H1 (cell line): Measurements from ENCODE around the gene GALNT18. TPM values are rescaled to one million over a fixed set of nuclear protein-coding genes. Genes with fewer than 3 reads are reported as not detected.

Experiments
- CTCF ChIA-PET: fragments of 300-600 bp; sonication (Branson Sonifier 250); formaldehyde crosslinking; loops from one replicate; lab custom pipeline; 2021; ENCODE audit not compliant: partially characterized antibody; lab: Charles Lee
- POLR2A ChIA-PET: fragments of 300-600 bp; sonication (Branson Sonifier 250); formaldehyde crosslinking; loops from one replicate; lab custom pipeline; 2021; ENCODE audit warnings: inconsistent platforms; ENCODE audit not compliant: partially characterized antibody; lab: Charles Lee
- DNase-seq, 2 experiments: peaks; one replicate each; pipeline versions ENCODE4 v3.0.0 to v3.0.0-alpha.2; 2010 to 2022; ENCODE audit warnings: low spot score in 2 of 2, low read depth in 1 of 2, mixed read lengths in 1 of 2
- FAIRE-seq: peaks from 2 replicates; lab custom pipeline; 2011; peaks lifted over from hg19 to GRCh38; lab: Jason Lieb, UNC
- H2AFZ ChIP-seq: 2 replicates; pipeline ENCODE4 v1.8.1; 2012; ENCODE audit warnings: low read length, inconsistent platforms
- H2AK5ac ChIP-seq: 2 replicates; pipeline ENCODE4 v1.6.1; 2013; ENCODE audit warnings: low read depth, low read length
- H2BK120ac ChIP-seq: replicated peaks from 2 replicates; pipeline ENCODE3; 2013; ENCODE audit warnings: low read depth, low read length, inconsistent platforms
- H2BK12ac ChIP-seq: 2 replicates; pipeline ENCODE4 v1.6.1; 2013; ENCODE audit warnings: low read depth, low read length
- H2BK15ac ChIP-seq: 2 replicates; pipeline ENCODE4 v1.6.1; 2013; ENCODE audit warnings: low read length
- H2BK20ac ChIP-seq: 2 replicates; pipeline ENCODE4 v1.6.1; 2013; ENCODE audit warnings: low read length
- H2BK5ac ChIP-seq: 2 replicates; pipeline ENCODE4 v1.6.1; 2013; ENCODE audit warnings: low read depth, low read length
- H3K14ac ChIP-seq: 2 replicates; pipeline ENCODE4 v1.6.1; 2013; ENCODE audit warnings: inconsistent platforms; ENCODE audit not compliant: insufficient read length
- H3K18ac ChIP-seq: 2 replicates; pipeline ENCODE4 v1.6.1; 2013; ENCODE audit warnings: low read length; ENCODE audit errors: extremely low read depth
- H3K23ac ChIP-seq: 2 replicates; pipeline ENCODE4 v1.6.1; 2013; ENCODE audit warnings: inconsistent platforms; ENCODE audit not compliant: insufficient read length
- H3K23me2 ChIP-seq: 2 replicates; pipeline ENCODE4 v1.6.1; 2013; ENCODE audit warnings: low read depth, low read length
- H3K27ac ChIP-seq: 2 replicates; pipeline ENCODE4 v1.6.1; 2011; ENCODE audit warnings: low read depth, low read length, inconsistent platforms
- H3K27me3 ChIP-seq, 4 experiments: replicated peaks in 1 of 4; 1 replicate in 1 of 4; 2 replicates in 3 of 4; pipeline versions ENCODE4 v1.6.1 to v1.8.1; 2011 to 2013; ENCODE audit warnings: low read length in 3 of 4, mild to moderate bottlenecking in 3 of 4, inconsistent platforms in 2 of 4, mixed read lengths in 2 of 4, moderate library complexity in 1 of 4; ENCODE audit not compliant: control insufficient read depth in 3 of 4, insufficient read depth in 3 of 4; ENCODE audit errors: extremely low read depth in 1 of 4
- H3K36me3 ChIP-seq, 4 experiments: 2 replicates each; pipeline versions ENCODE4 v1.6.1 to v1.8.1; 2011 to 2013; ENCODE audit warnings: mild to moderate bottlenecking in 4 of 4, low read length in 3 of 4, moderate library complexity in 2 of 4, control low read depth in 1 of 4, inconsistent platforms in 1 of 4; ENCODE audit not compliant: insufficient read depth in 4 of 4, control insufficient read depth in 2 of 4
- H3K4ac ChIP-seq: replicated peaks from 2 replicates; pipeline ENCODE3; 2013; ENCODE audit warnings: low read length, low read depth, mixed read lengths, inconsistent platforms; ENCODE audit not compliant: insufficient read length
- H3K4me1 ChIP-seq, 4 experiments: replicated peaks in 1 of 4; 1 replicate in 1 of 4; 2 replicates in 3 of 4; pipeline versions ENCODE4 v1.6.1 to v1.8.1; 2011 to 2013; ENCODE audit warnings: low read length in 3 of 4, inconsistent platforms in 2 of 4, mixed read lengths in 1 of 4; ENCODE audit not compliant: insufficient read depth in 4 of 4, control insufficient read depth in 3 of 4
- H3K4me2 ChIP-seq, 2 experiments: 2 replicates each; pipeline versions ENCODE4 v1.6.1 to v1.8.1; 2011 to 2013; ENCODE audit warnings: low read depth in 2 of 2, low read length in 2 of 2, control low read depth in 1 of 2, inconsistent platforms in 1 of 2, mild to moderate bottlenecking in 1 of 2; ENCODE audit not compliant: insufficient read depth in 1 of 2
- H3K4me3 ChIP-seq, 4 experiments: fragments of 200-600, 300-600 bp in 1 of 4; sonication (generic), shearing (Covaris generic), sonication (Bioruptor Twin) in 1 of 4; 2 replicates each; pipeline versions ENCODE4 v1.5.1 to v1.8.1; 2011 to 2016; ENCODE audit warnings: low read length in 4 of 4, low read depth in 3 of 4, control low read depth in 2 of 4, inconsistent platforms in 2 of 4, mild to moderate bottlenecking in 2 of 4, mixed read lengths in 1 of 4, moderate library complexity in 1 of 4; ENCODE audit not compliant: insufficient read depth in 2 of 4; ENCODE audit errors: extremely low read depth in 1 of 4
- H3K56ac ChIP-seq: replicated peaks from 2 replicates; pipeline ENCODE3; 2013; ENCODE audit warnings: low read depth, mild to moderate bottlenecking, mixed read lengths, low read length, inconsistent platforms; ENCODE audit not compliant: insufficient read length
- H3K79me1 ChIP-seq: 2 replicates; pipeline ENCODE4 v1.6.1; 2013; ENCODE audit warnings: low read depth, low read length, control low read depth
- H3K79me2 ChIP-seq, 2 experiments: 2 replicates each; pipeline versions ENCODE4 v1.6.1 to v1.8.1; 2012 to 2013; ENCODE audit warnings: low read length in 2 of 2, mild to moderate bottlenecking in 2 of 2, inconsistent platforms in 1 of 2; ENCODE audit not compliant: insufficient read depth in 2 of 2, control insufficient read depth in 1 of 2
- H3K9ac ChIP-seq, 4 experiments: replicated peaks in 1 of 4; 1 replicate in 1 of 4; 2 replicates in 3 of 4; pipeline versions ENCODE4 v1.6.1 to v1.8.1; 2011 to 2013; ENCODE audit warnings: low read depth in 3 of 4, low read length in 3 of 4, control low read depth in 2 of 4, mild to moderate bottlenecking in 2 of 4, moderate library complexity in 2 of 4, inconsistent platforms in 1 of 4; ENCODE audit errors: extremely low read depth in 1 of 4
- H3K9me3 ChIP-seq, 2 experiments: 2 replicates each; pipeline versions ENCODE4 v1.6.1 to v1.8.1; 2012 to 2013; ENCODE audit warnings: mild to moderate bottlenecking in 2 of 2, moderate library complexity in 2 of 2, control low read depth in 1 of 2, inconsistent platforms in 1 of 2, low read depth in 1 of 2, low read length in 1 of 2, mixed read lengths in 1 of 2; ENCODE audit not compliant: insufficient read depth in 2 of 2
- H4K20me1 ChIP-seq, 2 experiments: replicated peaks in 1 of 2; 2 replicates each; pipeline versions ENCODE3 to v1.8.1; 2011 to 2013; ENCODE audit warnings: inconsistent platforms in 2 of 2, low read length in 2 of 2, mild to moderate bottlenecking in 1 of 2; ENCODE audit not compliant: insufficient read depth in 2 of 2, control insufficient read depth in 1 of 2
- H4K5ac ChIP-seq: 2 replicates; pipeline ENCODE4 v1.6.1; 2013; ENCODE audit warnings: low read length, low read depth, mixed read lengths, inconsistent platforms; ENCODE audit not compliant: insufficient read length
- H4K8ac ChIP-seq: 2 replicates; pipeline ENCODE4 v1.8.0; 2013; ENCODE audit warnings: mild to moderate bottlenecking, moderate library complexity, low read length, inconsistent platforms; ENCODE audit not compliant: insufficient read depth; ENCODE audit errors: extremely low read depth
- H4K91ac ChIP-seq: replicated peaks from 2 replicates; pipeline ENCODE3; 2013; ENCODE audit warnings: low read length, mixed read lengths, inconsistent platforms; ENCODE audit not compliant: insufficient read length
- HDAC6 ChIP-seq: IDR thresholded peaks from one replicate; pipeline ENCODE4 v1.7.1; 2012; ENCODE audit warnings: low read depth, mild to moderate bottlenecking, inconsistent platforms, low read length, moderate library complexity
- JUND ChIP-seq: IDR thresholded peaks from 2 replicates; pipeline ENCODE4 v1.6.1; 2011; ENCODE audit warnings: mild to moderate bottlenecking, improper control_type of control experiment, low read length
- NRF1 ChIP-seq: IDR thresholded peaks from 2 replicates; pipeline ENCODE4 v1.6.1; 2011; ENCODE audit warnings: mild to moderate bottlenecking, low read depth, low read length, improper control_type of control experiment
- POU5F1 ChIP-seq: IDR thresholded peaks from 2 replicates; pipeline ENCODE4 v1.6.1; 2011; ENCODE audit warnings: low read depth, mild to moderate bottlenecking, low read length, moderate library complexity
- RXRA ChIP-seq: IDR thresholded peaks from 2 replicates; pipeline ENCODE4 v1.6.1; 2011; ENCODE audit warnings: low read depth, mild to moderate bottlenecking, low read length, moderate library complexity; ENCODE audit not compliant: insufficient read depth
- TBP ChIP-seq: IDR thresholded peaks from 2 replicates; pipeline ENCODE4 v1.6.1; 2011; ENCODE audit warnings: low read depth, low read length, improper control_type of control experiment
- ZNF274 ChIP-seq: IDR thresholded peaks from 2 replicates; pipeline ENCODE4 v1.7.0; 2012; ENCODE audit warnings: low read length, borderline replicate concordance; ENCODE audit errors: extremely low read depth
- WGBS, 2 experiments: shearing (Covaris generic) in 1 of 2; methylation state at CpG; one replicate each; pipeline versions ENCODE4 v1.1.6 to v1.1.7; 2013 to 2015; ENCODE audit warnings: low lambda C conversion rate in 2 of 2, mixed read lengths in 2 of 2, inconsistent platforms in 1 of 2, low coverage in 1 of 2, missing lambda C conversion rate in 1 of 2; ENCODE audit not compliant: insufficient replicate concordance in 2 of 2, insufficient coverage in 1 of 2, insufficient read length in 1 of 2; ENCODE audit errors: extremely low coverage in 1 of 2, missing lambda C conversion rate in 1 of 2; 5-methylcytosine and 5-hydroxymethylcytosine counted together
- polyA plus RNA-seq, 7 experiments: library from polyadenylated mRNA; depleted of rRNA in 3 of 7; stranded (reverse) in 5 of 7; unstranded in 2 of 7; fragments of >200 nt in 5 of 7; fragments of 200-250 nt in 2 of 7; gene quantifications; 1 replicate in 5 of 7; 2 replicates in 1 of 7; 4 replicates in 1 of 7; pipeline versions ENCODE4 v1.2.1 to v1.2.3, GENCODE V29; 2011 to 2013; ENCODE audit warnings: missing spikeins in 2 of 7, mixed read lengths in 2 of 7
- total RNA-seq: library from RNA; stranded (reverse); fragmentation: NEBNext Ultra II Directional; extraction: Animal tissue kit (Norgen Biotek cat#: 25700); gene quantifications from 2 replicates; pipeline ENCODE4 v1.2.1, GENCODE V29; 2021

The GALNT18 gene
- total and polyA plus RNA-seq, 2 of the 8 experiments (the other 6 are each of a cell fraction or from before 2014, with no cell fraction given), result 6.0 to 9.4 TPM

DNA sequence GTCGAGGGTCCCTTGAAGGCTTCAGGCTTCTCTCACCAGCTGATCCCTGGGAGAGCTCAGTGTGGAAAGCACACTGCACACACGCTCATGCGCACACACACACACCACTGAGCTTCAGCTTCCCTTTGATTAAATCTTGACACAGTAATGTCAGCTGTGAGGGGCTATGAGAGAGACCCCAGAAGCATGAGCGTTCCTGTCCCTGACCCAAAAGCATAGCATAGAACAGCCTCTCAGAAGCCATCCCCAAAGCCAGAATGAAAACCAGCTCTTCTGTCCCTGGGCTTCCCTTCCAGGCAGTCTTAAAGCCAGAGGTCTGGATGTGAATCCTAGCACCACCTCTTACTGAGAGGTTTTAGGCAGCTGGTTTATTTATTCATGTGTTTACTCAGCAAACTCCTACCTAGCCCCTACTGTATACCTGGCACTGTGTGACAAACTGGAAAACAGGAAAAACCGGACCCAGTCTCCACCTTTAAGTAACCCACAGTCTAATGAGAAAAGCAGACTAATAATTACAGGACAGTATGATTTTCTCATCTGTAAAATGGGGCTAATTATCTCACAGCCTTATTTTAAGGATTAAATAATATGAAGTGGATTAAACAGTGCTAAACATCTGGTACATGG is 15.9 kb downstream of the GALNT18 start:
- Histone ChIP-seq H3K9ac (no peak overlapping the region), H2BK20ac (no peak overlapping the region), H3K27me3 (no peaks in the 10 kb centered on the region), H3K9me3 (no peaks in the 10 kb centered on the region)
- TF ChIP-seq JUND, result no peak
- TF ChIP-seq ZNF274, result no peak
- TF ChIP-seq NRF1, result no peak
- TF ChIP-seq HDAC6, result no peak
- TF ChIP-seq RXRA, result no peak
- no peak for TF ChIP-seq TBP
- no peak for TF ChIP-seq POU5F1
- TF ChIP-seq, all 59 proteins: peak for 0
- no peak overlapping the region for H3K56ac ChIP-seq
- ChIA-PET CTCF (interaction anchor here (1.7 to 2.7 kb wide), 2 partner anchors 13 to 182 kb away, joined by 5 to 9 read pairs; no protein-coding TSS in a partner anchor), POLR2A (no interaction called here)
- H2BK120ac ChIP-seq, result no peak overlapping the region
- peaks cover 0 to 5% (median 0%) of the 10 kb centered on the region in 4 experiments; a peak in 4 of 7 replicates for H3K4me1 ChIP-seq
- no peak overlapping the region for H2BK12ac ChIP-seq
- no peak overlapping the region for H4K91ac ChIP-seq
- H3K18ac ChIP-seq, result no peak overlapping the region
- no peak overlapping the region for H3K4me3 ChIP-seq
- no peaks in the 10 kb centered on the region; a peak in 1 of 8 replicates for H3K36me3 ChIP-seq
- no peak overlapping the region for H2AK5ac ChIP-seq
- H2AFZ ChIP-seq, result no peak overlapping the region
- no peak overlapping the region for H3K27ac ChIP-seq
- no peak overlapping the region for H4K8ac ChIP-seq
- 0 out of 4 replicates have a peak, but pooled peaks cover 0 to 3% of the 10 kb centered on the region in 2 experiments for H3K79me2 ChIP-seq
- no peak overlapping the region for H3K23ac ChIP-seq
- FAIRE-seq (no peak), DNase-seq (no peak)
- H2BK15ac ChIP-seq, result no peak overlapping the region
- no peaks in the 10 kb centered on the region for H3K79me1 ChIP-seq
- H3K14ac ChIP-seq, result no peak overlapping the region
- no peaks in the 10 kb centered on the region for H4K20me1 ChIP-seq
- H3K23me2 ChIP-seq, result no peaks in the 10 kb centered on the region
- H3K4ac ChIP-seq, result no peak overlapping the region
- H4K5ac ChIP-seq, result no peak overlapping the region
- H3K4me2 ChIP-seq, result no peak overlapping the region
- 81% methylated on average over 5 of the region's 5 CpGs; no CpG with 5 or more reads in 1 of the 2 experiments for WGBS, 2 experiments
- H2BK5ac ChIP-seq, result no peak overlapping the region
